GM12874 (cell line): ENCODE measurements around the gene ADPRHL1.

Experiments
- CTCF ChIP-seq: IDR thresholded peaks from 2 replicates; pipeline ENCODE4 v1.5.1; 2011; ENCODE audit warnings: low read depth, mild to moderate bottlenecking, control low read depth, low read length, moderate library complexity; ENCODE audit not compliant: insufficient read depth

Gene ADPRHL1

DNA sequence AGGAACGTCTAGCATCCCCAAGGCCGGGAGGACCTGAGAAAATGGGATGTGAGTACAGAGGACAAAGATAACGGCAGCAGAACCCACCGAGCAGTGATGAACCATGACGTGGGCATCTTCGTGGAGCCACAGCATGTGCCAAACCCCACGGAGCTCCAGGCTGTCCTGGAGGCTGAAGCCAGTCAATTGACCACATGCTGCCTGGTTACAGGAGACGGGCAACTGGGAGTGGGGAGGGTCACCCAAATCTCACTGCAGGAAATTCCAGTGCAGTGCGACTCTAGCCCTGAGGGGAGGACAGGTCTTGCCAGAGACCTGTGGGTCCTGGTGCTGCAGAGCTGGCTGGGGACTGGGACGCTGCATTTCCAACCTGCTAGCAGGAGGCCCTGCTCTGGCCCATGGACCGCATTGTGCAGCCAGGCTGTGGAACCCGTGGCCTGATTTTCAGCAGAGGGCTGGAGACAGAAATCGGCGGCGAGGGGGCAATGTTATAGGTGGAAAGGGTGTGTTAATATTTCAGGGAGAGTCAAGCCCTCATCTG is 86.2 kb downstream of the ADPRHL1 start:
- no peak for TF ChIP-seq CTCF

- no peak for TF ChIP-seq CTCF
Observed at GRCh38 chr13:113365971-113366588, 87.2 kb downstream of the ADPRHL1 start.

- no peak for TF ChIP-seq CTCF
Observed at GRCh38 chr13:113365583-113365970, 87.7 kb downstream of the ADPRHL1 start.

DNA sequence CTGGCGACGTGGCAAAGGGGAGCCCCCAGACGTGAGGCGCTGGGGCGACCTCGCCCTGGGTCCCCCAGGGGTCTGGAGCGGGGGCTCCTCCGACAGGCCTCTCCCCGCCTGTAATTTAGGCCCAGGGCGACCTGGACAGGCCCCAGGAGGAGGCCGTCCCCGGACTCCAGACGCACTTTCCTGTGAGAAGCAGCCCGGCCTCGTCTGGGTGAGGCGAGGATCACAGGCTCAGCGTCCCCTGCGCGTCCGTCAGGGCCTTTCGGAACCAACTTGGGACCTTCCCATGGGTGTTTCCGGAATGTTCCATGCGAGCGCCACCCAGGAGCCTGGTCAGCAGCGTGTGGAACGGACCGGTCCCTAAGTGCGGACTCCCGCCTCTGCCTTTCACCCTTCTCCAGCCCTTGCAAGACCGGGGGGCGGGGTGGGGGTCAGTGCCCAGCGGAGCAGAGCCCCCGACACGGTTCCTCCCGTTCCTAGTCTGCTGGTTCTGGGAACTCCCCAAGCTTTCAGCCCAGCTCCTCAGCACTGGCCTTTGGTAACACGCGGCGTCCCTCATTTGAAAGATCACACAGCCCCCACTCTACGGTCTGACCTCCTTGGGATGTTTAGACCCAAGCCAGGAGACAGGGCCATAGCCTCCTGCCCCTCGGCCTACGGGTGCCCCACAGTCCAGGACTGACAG is 88.2 kb downstream of the ADPRHL1 start:
- TF ChIP-seq CTCF: no peak

GRCh38 chr13:113364311-113364889 is 88.9 kb downstream of the ADPRHL1 start:
- TF ChIP-seq CTCF: no peak

DNA sequence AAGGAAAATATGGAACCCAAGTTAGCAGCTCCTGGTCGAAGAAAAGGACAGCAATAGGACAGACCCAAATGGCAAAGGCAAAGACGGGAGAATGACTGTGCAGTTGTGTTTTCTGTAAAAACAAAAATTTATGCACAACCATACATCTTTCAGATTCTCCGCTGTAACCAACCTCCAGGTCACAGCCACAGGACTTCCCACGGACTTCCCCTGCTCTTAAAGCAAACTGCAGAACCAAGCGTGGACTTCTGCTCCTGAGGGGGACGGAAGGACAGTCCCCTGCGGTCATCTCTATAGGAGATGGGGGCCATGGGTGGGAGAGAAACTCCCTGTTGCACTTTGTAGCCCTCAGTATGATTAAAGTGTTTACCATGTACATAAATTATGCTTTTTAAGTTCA is 91.9 kb downstream of the ADPRHL1 start:
- no peak for TF ChIP-seq CTCF

DNA sequence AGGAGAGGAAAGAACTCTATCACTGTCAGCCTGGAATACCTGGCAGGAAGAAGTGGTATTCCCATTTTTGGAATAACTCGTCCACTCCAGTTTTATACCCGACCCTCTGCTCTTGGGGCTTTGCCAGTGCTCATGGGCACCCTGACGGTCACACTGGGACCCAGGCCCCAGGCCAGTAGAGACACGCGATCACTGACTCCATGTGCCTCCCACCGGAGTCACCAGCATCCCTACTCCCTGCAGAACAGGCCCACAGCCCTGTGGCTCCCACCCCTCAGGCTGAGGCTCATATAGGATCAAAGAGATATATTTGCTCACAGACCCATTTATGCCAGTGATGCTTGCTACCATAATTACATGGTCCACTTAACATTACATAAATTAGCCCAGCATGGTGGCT is 92.8 kb downstream of the ADPRHL1 start:
- no peak for TF ChIP-seq CTCF
